Neuron (in vitro differentiated cells): ENCODE measurements around the gene CCNY.

Source experiments
- H2AFZ ChIP-seq: one replicate; pipeline ENCODE4 v1.6.1; 2013; ENCODE audit warnings: low read depth, mild to moderate bottlenecking, inconsistent platforms, low read length, moderate library complexity
- H3K27me3 ChIP-seq: one replicate; pipeline ENCODE4 v1.6.1; 2013; ENCODE audit warnings: low read length; ENCODE audit not compliant: insufficient read depth
- H3K36me3 ChIP-seq: one replicate; pipeline ENCODE4 v1.6.1; 2013; ENCODE audit warnings: low read length; ENCODE audit not compliant: insufficient read depth
- H3K4me1 ChIP-seq: one replicate; pipeline ENCODE4 v1.6.1; 2013; ENCODE audit warnings: low read length; ENCODE audit not compliant: insufficient read depth
- H3K4me3 ChIP-seq: 2 replicates; pipeline ENCODE4 v1.5.1; 2013; ENCODE audit warnings: mild to moderate bottlenecking, low read length, moderate library complexity
- H3K9me3 ChIP-seq: one replicate; pipeline ENCODE4 v1.6.1; 2013; ENCODE audit warnings: low read length

CCNY gene

DNA sequence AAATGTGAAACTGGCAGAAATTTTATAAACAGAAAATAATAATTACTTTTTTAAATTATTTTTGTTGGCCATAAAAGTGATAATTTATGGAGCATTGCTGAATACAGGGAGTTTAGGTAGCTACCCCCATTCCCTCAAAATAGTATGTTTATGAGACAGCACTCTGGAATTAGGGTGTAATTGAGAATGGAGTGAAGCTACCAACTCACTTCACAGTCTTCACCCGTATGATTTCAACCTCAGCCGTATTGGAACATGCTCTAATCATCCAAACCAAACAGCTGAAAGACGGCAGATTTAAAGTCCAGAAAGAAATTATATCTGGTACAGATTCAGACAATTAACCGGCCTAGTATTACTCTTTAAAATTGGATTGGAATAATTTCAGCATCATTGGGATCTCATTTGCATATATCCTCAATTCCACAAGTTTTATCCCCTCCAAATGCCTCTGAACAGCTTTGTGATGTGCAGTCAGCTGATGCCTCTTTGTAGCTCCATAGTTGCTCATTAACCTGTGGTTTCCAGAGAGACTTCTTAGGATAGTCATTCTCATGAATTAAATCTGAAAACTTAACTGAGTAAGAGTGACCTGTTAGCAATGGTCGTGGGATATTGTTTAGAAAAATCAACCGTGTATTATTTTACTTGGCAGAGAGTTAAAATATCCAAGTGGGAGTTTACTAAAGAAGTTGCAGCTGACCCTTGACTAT, 209.7 kb downstream of the CCNY start:
- H3K36me3 ChIP-seq: peaks cover 11% of the 10 kb centered on the region
- no peak overlapping the region for H3K4me3 ChIP-seq
- H3K9me3 ChIP-seq: no peaks in the 10 kb centered on the region
- no peaks in the 10 kb centered on the region for H3K27me3 ChIP-seq
- H3K4me1 ChIP-seq: no peaks in the 10 kb centered on the region
- no peak overlapping the region for H2AFZ ChIP-seq

DNA sequence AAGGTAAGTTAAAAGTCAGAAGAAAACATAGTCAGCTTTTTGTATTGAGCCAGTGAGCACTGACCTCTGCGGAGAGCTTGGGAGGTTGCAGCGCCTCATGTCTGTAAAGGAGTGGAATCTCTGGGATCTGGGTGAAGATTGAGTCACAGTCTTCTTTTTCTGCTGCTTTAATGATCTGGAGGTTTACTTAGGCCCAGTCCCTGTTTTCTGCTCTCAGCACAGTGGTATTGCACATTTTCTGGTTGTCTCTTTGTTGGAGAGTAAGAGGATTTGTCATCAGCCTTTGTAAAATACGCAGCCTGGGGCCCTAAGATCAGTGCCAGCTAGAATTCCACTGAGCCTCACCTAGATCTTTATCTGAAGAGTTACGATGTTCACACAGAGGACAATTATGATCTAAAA, 210.5 kb downstream of the CCNY start:
- Histone ChIP-seq H3K27me3 (no peaks in the 10 kb centered on the region), H3K4me3 (no peak overlapping the region), H3K36me3 (peaks cover 11% of the 10 kb centered on the region), H2AFZ (no peak overlapping the region), H3K9me3 (no peaks in the 10 kb centered on the region), H3K4me1 (no peaks in the 10 kb centered on the region)

DNA sequence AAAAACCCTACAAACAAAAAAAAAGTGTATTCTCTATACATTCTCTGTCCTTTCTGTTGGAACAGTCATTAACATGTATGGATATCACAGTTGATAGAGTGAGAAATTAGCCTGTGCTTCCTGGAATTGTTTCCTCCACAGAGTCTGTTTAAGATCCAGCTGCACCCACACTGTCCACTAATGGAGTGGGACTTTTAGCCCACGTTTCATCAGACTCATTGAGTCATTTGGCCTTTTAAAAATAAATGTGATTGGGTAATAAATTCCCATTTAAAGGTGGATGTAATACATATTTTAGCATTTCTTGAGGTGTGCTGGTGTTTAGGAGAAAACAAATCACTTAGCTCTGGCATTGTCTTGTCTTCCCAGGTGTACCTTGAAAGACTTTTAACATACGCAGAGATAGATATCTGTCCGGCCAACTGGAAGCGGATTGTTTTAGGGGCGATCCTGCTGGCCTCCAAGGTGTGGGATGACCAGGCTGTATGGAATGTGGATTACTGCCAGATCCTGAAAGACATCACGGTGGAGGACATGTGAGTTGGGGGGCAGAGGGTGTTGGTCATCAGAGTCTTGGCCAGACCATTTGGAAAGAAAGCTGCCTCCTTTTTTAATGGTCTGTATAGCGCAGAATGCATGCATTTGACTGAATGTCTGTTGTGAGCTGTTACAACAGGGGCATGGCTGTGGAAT, 216.5 kb downstream of the CCNY start:
- no peak overlapping the region for H3K4me3 ChIP-seq
- H2AFZ ChIP-seq: no peak overlapping the region
- H3K27me3 ChIP-seq: no peaks in the 10 kb centered on the region
- H3K9me3 ChIP-seq: no peaks in the 10 kb centered on the region
- H3K36me3 ChIP-seq: peaks cover 23% of the 10 kb centered on the region
- H3K4me1 ChIP-seq: no peaks in the 10 kb centered on the region

DNA sequence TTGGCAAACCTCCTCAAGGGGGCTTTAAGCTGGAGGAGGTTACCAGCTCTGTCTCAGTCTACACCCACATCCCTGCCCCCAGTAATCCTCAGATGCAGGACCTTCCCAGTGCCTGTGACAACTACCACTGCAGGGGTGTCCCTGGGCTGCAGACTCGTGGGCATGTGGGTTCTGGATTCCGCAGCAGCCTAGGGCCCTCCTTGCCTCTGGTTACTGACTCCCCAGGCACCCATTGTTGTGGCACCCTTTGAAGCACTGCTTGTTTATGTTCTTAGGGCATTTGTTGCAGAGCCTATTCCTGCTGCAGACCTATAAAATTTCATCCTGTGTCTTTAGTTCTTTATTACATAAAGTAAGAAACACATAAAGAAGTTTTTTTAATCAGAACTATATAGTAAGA, 217.7 kb downstream of the CCNY start:
- Histone ChIP-seq H3K4me3 (no peak overlapping the region), H3K36me3 (peaks cover 26% of the 10 kb centered on the region), H3K27me3 (no peaks in the 10 kb centered on the region), H2AFZ (no peak overlapping the region), H3K9me3 (no peaks in the 10 kb centered on the region), H3K4me1 (no peaks in the 10 kb centered on the region)

DNA sequence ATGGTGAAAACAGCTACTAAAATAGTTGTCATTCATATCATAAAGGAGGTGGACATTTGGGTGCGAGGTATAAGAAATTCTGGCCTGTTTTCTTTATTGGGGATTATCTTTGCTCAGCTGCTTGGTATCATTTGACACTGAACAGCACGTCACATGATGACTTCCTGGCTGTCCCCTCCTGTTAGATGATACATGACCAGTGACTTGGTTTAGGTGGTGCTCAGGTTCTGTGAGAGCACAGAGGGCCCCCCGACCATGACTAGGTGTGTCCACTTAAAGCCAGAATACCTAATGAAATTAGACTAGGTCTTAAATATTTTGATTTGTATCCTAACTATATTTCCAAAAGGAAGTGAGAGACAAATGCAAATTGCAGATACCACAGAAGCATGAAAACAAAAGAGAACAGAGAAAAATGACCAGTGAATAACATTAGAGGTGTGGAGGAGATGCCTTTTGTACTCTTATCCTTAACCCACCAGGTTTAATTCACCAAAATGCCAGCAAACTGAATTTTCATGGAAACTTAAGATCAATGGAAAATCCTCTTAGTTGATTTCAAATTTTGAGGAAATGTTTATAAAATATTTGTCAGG, 218.2 kb downstream of the CCNY start:
- Histone ChIP-seq H3K9me3 (no peaks in the 10 kb centered on the region), H3K36me3 (peaks cover 22% of the 10 kb centered on the region), H3K4me1 (no peaks in the 10 kb centered on the region), H3K27me3 (no peaks in the 10 kb centered on the region), H2AFZ (no peak overlapping the region), H3K4me3 (no peak overlapping the region)

DNA sequence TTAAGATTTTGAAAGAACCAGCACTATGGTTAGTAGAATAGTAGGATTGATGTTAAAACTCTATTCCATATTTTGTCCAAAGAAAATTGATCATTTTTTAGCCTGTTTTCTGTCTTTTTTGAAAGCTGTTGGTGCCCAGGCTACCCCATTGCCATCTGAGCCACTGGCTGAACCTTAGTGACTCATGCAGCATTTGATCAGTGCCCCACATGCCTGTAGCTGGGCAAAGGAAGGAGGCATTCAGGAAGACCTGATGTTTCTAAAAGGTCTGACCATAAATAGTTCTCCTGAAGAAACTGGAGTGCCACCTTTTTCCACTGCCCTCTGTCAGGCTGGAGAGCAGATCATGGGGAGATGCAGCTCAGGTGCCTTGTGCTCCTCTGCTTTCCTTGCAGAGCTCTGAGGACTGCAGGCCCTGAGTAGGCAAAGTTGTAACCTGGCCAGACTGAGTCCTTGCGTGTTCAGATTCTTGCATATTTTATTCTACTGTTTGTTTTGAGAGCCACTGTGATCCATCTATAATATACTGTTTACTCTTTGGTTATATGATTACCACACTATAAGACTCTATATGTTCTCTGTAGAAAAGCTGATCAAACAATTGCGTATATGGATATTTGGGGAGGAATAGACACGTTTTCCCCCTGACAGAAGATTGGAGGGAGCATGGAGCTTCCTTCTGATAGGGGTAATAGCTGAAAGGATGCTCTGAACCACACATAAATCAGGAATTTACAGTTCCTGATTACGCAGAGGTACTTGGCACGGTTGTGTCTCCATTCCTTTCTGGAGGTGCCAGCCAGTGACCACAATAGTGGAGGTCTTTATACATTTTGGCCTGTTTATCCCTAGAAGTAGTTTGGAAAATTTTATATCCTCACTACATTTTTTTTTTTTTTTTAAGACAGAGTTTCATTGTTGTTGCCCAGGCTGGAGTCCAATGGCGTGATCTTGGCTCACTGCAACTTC, 219.9 kb downstream of the CCNY start:
- H3K27me3 ChIP-seq: no peaks in the 10 kb centered on the region
- H2AFZ ChIP-seq: no peak overlapping the region
- peaks cover 22% of the 10 kb centered on the region for H3K36me3 ChIP-seq
- no peaks in the 10 kb centered on the region for H3K9me3 ChIP-seq
- no peak overlapping the region for H3K4me3 ChIP-seq
- no peaks in the 10 kb centered on the region for H3K4me1 ChIP-seq

DNA sequence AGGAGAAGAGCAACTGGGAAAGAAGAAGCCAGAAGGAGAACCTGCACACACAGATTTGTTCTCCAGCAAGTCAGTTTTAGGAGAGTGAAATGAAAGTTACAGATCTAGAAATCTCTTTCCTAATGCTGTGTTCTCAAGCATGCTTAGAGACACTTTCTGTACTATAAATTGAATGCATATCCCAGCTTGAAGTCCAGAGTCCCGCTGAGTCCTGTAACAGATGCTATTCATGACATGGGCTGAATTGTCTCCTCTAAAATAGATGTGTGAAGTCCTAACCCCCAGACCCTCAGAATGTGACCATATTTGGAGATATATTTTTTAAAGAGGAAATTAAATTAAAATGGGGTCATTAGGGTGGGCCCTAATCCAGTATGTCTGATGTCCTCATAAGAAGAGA, 222.0 kb downstream of the CCNY start:
- Histone ChIP-seq H3K9me3 (no peaks in the 10 kb centered on the region), H3K36me3 (peaks cover 23% of the 10 kb centered on the region), H3K4me1 (no peaks in the 10 kb centered on the region), H3K4me3 (no peak overlapping the region), H3K27me3 (no peaks in the 10 kb centered on the region), H2AFZ (no peak overlapping the region)

DNA sequence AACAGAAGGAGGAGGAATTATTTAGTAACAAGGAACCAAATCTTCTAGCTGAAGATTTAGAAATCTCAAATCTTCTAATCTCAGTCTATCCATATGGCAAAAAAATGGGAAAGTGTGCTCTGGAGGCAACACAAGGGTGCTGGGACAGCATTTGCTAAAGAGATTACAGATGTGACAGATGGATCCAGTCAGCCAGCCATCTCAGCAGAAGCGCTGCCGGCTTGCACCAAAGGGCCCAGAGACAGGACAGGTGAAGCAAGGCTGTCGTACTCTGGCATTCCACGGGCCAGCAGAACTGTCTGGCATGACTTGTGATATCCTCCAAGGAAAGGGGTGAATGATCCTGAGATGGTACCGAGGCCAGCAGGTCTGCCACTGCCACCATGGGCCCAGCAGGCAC, 223.1 kb downstream of the CCNY start:
- H3K27me3 ChIP-seq: no peaks in the 10 kb centered on the region
- H3K36me3 ChIP-seq: peaks cover 18% of the 10 kb centered on the region
- H3K4me3 ChIP-seq: no peak overlapping the region
- H2AFZ ChIP-seq: no peak overlapping the region
- no peaks in the 10 kb centered on the region for H3K9me3 ChIP-seq
- H3K4me1 ChIP-seq: no peaks in the 10 kb centered on the region

DNA sequence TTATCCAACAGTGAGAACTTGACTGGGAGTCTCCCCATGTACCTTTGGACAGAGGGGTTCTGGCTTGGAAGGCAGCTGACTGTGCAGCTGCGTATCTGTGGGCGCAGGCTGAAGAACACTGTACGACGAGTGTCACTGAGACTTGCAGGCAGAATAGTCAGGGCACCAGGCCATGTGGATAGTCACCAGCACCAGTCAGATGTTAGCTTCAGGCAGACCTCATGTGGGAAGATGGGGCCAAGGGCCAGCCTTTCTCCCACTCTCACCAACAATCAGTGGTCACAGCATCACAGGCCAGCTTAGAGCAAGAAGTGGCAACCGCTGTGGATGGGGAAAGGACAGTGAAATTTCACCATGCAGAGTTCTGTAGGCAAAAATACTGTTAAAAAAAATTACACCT, 225.4 kb downstream of the CCNY start:
- Histone ChIP-seq H3K27me3 (no peaks in the 10 kb centered on the region), H3K4me1 (no peaks in the 10 kb centered on the region), H3K9me3 (no peaks in the 10 kb centered on the region), H3K36me3 (peaks cover 8% of the 10 kb centered on the region), H3K4me3 (no peak overlapping the region), H2AFZ (no peak overlapping the region)

DNA sequence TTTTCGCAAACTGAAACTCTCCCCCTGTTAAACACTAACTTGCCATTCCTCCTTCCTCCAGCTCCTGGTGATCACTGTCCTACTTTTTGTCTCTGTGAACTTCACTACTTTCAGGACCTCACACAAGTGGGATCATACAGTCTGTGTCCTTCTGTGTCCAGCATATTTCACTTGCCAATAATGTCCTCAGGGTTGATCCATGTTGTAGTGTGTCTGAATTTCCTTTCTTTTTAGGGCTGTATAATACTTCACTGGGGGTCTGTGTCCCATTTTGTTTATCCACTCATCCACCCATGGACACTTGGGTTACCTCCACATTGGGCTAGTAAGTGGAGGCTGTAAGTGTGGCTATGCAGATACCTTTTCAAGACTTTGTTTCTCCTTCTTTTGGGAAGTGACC, 226.1 kb downstream of the CCNY start:
- Histone ChIP-seq H3K27me3 (no peaks in the 10 kb centered on the region), H3K36me3 (peaks cover 12% of the 10 kb centered on the region), H3K4me1 (no peaks in the 10 kb centered on the region), H3K9me3 (no peaks in the 10 kb centered on the region), H2AFZ (no peak overlapping the region), H3K4me3 (no peak overlapping the region)

DNA sequence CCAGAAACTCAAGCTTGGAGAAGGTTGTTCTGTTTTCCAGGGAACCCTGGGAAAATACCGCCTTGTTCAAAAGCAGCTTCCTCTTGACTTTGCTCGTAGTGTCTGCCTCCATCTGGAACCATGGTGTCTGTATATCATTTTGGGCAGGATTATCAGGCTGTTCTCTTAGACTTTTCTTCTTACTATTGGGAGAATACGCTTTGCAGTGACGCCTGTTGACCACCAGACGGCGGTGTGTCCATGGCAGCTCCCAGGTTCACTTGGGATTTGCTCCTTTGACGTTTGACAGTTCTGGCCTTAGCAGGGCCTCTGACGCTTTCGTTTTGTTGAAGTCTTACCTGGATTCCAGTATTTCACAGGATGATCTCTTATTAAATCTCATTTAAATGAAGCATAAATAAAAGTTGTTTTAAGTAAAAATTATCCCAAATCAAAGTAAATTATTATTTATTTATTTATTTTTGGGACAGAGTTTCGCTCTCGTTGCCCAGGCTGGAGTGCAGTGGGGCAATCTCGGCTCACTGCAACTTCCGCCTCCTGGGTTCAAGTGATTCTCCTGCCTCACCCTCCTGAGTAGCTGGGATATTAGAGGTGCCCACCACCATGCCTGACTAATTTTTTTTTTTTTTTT, 227.1 kb downstream of the CCNY start:
- Histone ChIP-seq H3K36me3 (peaks cover 16% of the 10 kb centered on the region), H3K27me3 (no peaks in the 10 kb centered on the region), H2AFZ (no peak overlapping the region), H3K4me1 (no peaks in the 10 kb centered on the region), H3K4me3 (no peak overlapping the region), H3K9me3 (no peaks in the 10 kb centered on the region)

DNA sequence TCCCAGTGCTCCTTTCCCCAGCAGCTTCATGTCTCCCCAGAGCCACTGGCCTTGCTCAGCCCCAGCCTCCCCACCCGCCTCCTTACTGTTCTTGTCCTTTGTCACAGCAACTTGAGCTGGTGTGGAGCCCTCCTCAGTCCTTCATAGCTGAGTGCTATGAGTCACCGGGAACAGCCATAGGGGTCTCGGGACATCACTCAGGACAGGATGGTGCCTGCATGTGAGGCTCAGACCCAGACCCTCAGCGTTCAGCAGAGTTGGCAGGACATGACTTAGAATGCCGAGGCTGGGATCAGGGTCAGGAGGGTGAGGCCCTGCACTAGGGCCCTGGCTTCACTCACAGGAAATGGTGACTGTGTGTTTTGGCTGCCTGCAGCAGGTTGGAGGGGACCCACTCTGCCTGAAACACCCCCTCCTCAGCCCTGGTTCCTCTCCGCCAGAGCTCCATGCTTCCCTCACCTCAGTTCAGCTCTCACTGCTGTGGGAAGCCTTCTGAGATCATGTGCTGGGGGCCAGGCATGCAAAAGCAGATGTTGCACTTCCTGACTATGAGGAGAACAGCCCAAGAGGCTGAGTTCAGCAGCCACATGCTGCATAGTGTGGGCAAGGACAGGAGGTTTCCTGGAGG, 228.1 kb downstream of the CCNY start:
- no peak overlapping the region for H2AFZ ChIP-seq
- H3K27me3 ChIP-seq: no peaks in the 10 kb centered on the region
- H3K4me1 ChIP-seq: no peaks in the 10 kb centered on the region
- peaks cover 26% of the 10 kb centered on the region for H3K36me3 ChIP-seq
- no peaks in the 10 kb centered on the region for H3K9me3 ChIP-seq
- no peak overlapping the region for H3K4me3 ChIP-seq
